Measurements from ENCODE around the gene INTS12. TPM values are rescaled to one million over a fixed set of nuclear protein-coding genes. Genes with fewer than 3 reads are reported as not detected.

The INTS12 gene
- total and polyA plus RNA-seq, 2 experiments from 2014 or later, result 16.5 to 24.6 TPM

GRCh38 chr4:105659190-105659589 is 49.3 kb downstream of the INTS12 start:
- no peak overlapping the region for H3K9ac ChIP-seq
- no peaks in the 10 kb centered on the region for H3F3A ChIP-seq (ENCODE audit: insufficient read depth)
- H2AFZ ChIP-seq, result no peak overlapping the region
- H3K27ac ChIP-seq, result no peak overlapping the region
- in situ Hi-C loops (cut with MboI), result no loop called here
- H3K79me2 ChIP-seq (ENCODE audit: insufficient read depth), result no peaks in the 10 kb centered on the region
- H3K9me2 ChIP-seq (ENCODE audit: insufficient read depth), result no peaks in the 10 kb centered on the region
- no peak overlapping the region for H3K4me3 ChIP-seq
- TF ChIP-seq EZH2phosphoT487 (IDR thresholded peaks at IDR 0.05; ENCODE audit: insufficient read depth, low read depth), result no peak
- no peak overlapping the region for H3K4me2 ChIP-seq (ENCODE audit: unreplicated experiment)
- no peaks in the 10 kb centered on the region for H3K9me3 ChIP-seq (ENCODE audit: low read depth)
- 46% methylated on average over 6 of the region's 6 CpGs for WGBS, 2 experiments (ENCODE audit: low coverage in 1 of 2, low lambda C conversion rate in 2 of 2, missing lambda C conversion rate in 2 of 2)
- no peaks in the 10 kb centered on the region for H3K27me3 ChIP-seq (replicated peaks; ENCODE audit: insufficient read depth)
- H3K36me3 ChIP-seq (ENCODE audit: low read depth), result no peaks in the 10 kb centered on the region
- H4K20me1 ChIP-seq (ENCODE audit: insufficient read depth), result no peaks in the 10 kb centered on the region
- no peaks in the 10 kb centered on the region for H3K4me1 ChIP-seq (ENCODE audit: insufficient read depth)
- DNase-seq, result no peak

DNA sequence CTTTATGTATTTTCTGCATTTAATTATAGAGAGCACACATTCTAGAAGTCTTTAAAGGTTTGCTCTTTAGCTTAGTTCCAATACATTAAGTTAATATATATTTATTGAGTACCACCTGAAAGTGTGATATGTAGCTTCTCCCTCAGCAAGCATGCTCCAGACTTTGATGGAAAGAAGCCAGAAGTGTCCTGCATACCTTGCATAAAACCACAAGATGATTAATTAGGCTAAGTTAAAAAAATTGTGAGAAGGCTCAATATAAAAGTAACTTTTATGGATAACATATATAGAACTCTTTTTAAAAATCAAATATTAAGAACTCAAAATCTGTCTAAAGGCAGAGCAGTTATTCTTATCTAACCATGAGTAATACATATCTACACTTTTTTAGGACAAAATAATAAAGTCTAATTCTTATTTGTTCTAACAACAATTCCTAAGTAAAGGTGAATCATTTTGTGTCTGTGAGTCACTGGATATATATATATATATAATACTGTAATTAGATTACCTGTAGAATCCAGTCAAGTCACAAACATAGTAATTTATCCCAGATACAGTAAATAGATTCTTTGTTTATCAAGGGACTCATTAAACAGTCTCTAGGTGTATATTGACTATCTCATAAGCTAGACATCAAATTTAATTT is 51.2 kb downstream of the INTS12 start:
- Histone ChIP-seq H4K20me1 (ENCODE audit: insufficient read depth) (no peaks in the 10 kb centered on the region), H2AFZ (no peak overlapping the region), H3F3A (ENCODE audit: insufficient read depth) (no peaks in the 10 kb centered on the region), H3K9me2 (ENCODE audit: insufficient read depth) (no peaks in the 10 kb centered on the region), H3K4me2 (ENCODE audit: unreplicated experiment) (no peak overlapping the region), H3K36me3 (ENCODE audit: low read depth) (no peaks in the 10 kb centered on the region), H3K4me3 (no peak overlapping the region), H3K9ac (no peak overlapping the region), H3K27ac (no peak overlapping the region), H3K9me3 (ENCODE audit: low read depth) (no peaks in the 10 kb centered on the region), H3K27me3 (replicated peaks; ENCODE audit: insufficient read depth) (no peaks in the 10 kb centered on the region), H3K4me1 (ENCODE audit: insufficient read depth) (no peaks in the 10 kb centered on the region), H3K79me2 (ENCODE audit: insufficient read depth) (no peaks in the 10 kb centered on the region)
- in situ Hi-C loops (cut with MboI), result no loop called here
- DNase-seq, result no peak
- no peak for TF ChIP-seq EZH2 (IDR thresholded peaks at IDR 0.05; ENCODE audit: insufficient read depth, poor library complexity, severe bottlenecking)
- TF ChIP-seq EZH2phosphoT487 (IDR thresholded peaks at IDR 0.05; ENCODE audit: insufficient read depth, low read depth), result no peak

- no peak for DNase-seq
- TF ChIP-seq EZH2 (IDR thresholded peaks at IDR 0.05; ENCODE audit: insufficient read depth, poor library complexity, severe bottlenecking) (no peak), EZH2phosphoT487 (IDR thresholded peaks at IDR 0.05; ENCODE audit: insufficient read depth, low read depth) (no peak)
- Histone ChIP-seq H3K36me3 (ENCODE audit: low read depth) (no peaks in the 10 kb centered on the region), H3K9me3 (ENCODE audit: low read depth) (no peaks in the 10 kb centered on the region), H3K27me3 (replicated peaks; ENCODE audit: insufficient read depth) (no peaks in the 10 kb centered on the region), H2AFZ (no peak overlapping the region), H3K9me2 (ENCODE audit: insufficient read depth) (no peaks in the 10 kb centered on the region), H3K4me2 (ENCODE audit: unreplicated experiment) (no peak overlapping the region), H3K4me1 (ENCODE audit: insufficient read depth) (no peaks in the 10 kb centered on the region), H3K79me2 (ENCODE audit: insufficient read depth) (no peaks in the 10 kb centered on the region), H3F3A (ENCODE audit: insufficient read depth) (no peaks in the 10 kb centered on the region), H4K20me1 (ENCODE audit: insufficient read depth) (no peaks in the 10 kb centered on the region), H3K4me3 (no peak overlapping the region), H3K27ac (no peak overlapping the region), H3K9ac (no peak overlapping the region)
- 32 to 33% methylated on average over 4 of the region's 4 CpGs for WGBS, 2 experiments (ENCODE audit: low coverage in 1 of 2, low lambda C conversion rate in 2 of 2, missing lambda C conversion rate in 2 of 2)
- in situ Hi-C loops (cut with MboI), result no loop called here
Measured at GRCh38 chr4:105652286-105652888, 56.1 kb downstream of the INTS12 start.

- TF ChIP-seq EZH2 (IDR thresholded peaks at IDR 0.05; ENCODE audit: insufficient read depth, poor library complexity, severe bottlenecking) (no peak), EZH2phosphoT487 (IDR thresholded peaks at IDR 0.05; ENCODE audit: insufficient read depth, low read depth) (no peak)
- Histone ChIP-seq H3K9me3 (ENCODE audit: low read depth) (no peaks in the 10 kb centered on the region), H3K27me3 (replicated peaks; ENCODE audit: insufficient read depth) (no peaks in the 10 kb centered on the region), H4K20me1 (ENCODE audit: insufficient read depth) (no peaks in the 10 kb centered on the region), H3K9ac (no peak overlapping the region), H3K79me2 (ENCODE audit: insufficient read depth) (no peaks in the 10 kb centered on the region), H3F3A (ENCODE audit: insufficient read depth) (no peaks in the 10 kb centered on the region), H3K36me3 (ENCODE audit: low read depth) (no peaks in the 10 kb centered on the region), H3K4me2 (ENCODE audit: unreplicated experiment) (no peak overlapping the region), H3K4me3 (no peak overlapping the region), H3K27ac (no peak overlapping the region), H3K4me1 (ENCODE audit: insufficient read depth) (no peaks in the 10 kb centered on the region), H3K9me2 (ENCODE audit: insufficient read depth) (no peaks in the 10 kb centered on the region), H2AFZ (no peak overlapping the region)
- DNase-seq, result no peak
- in situ Hi-C loops (cut with MboI), result no loop called here
Measured at GRCh38 chr4:105651884-105652283, 56.6 kb downstream of the INTS12 start.

- TF ChIP-seq EZH2 (IDR thresholded peaks at IDR 0.05; ENCODE audit: insufficient read depth, poor library complexity, severe bottlenecking), result no peak
- no peak for TF ChIP-seq EZH2phosphoT487 (IDR thresholded peaks at IDR 0.05; ENCODE audit: insufficient read depth, low read depth)
Measured at GRCh38 chr4:105650190-105650589, 58.3 kb downstream of the INTS12 start.

More at GRCh38 chr4:105650190-105650589, 58.3 kb downstream of the INTS12 start:
- H3K4me2 ChIP-seq (ENCODE audit: unreplicated experiment), result no peak overlapping the region
- H3F3A ChIP-seq (ENCODE audit: insufficient read depth), result no peaks in the 10 kb centered on the region
- no peaks in the 10 kb centered on the region for H3K27me3 ChIP-seq (replicated peaks; ENCODE audit: insufficient read depth)
- no peak overlapping the region for H2AFZ ChIP-seq
- H3K9me3 ChIP-seq (ENCODE audit: low read depth), result no peaks in the 10 kb centered on the region
- no peaks in the 10 kb centered on the region for H3K9me2 ChIP-seq (ENCODE audit: insufficient read depth)
- no peaks in the 10 kb centered on the region for H3K36me3 ChIP-seq (ENCODE audit: low read depth)
- no peak for DNase-seq
- no peaks in the 10 kb centered on the region for H4K20me1 ChIP-seq (ENCODE audit: insufficient read depth)
- no peaks in the 10 kb centered on the region for H3K79me2 ChIP-seq (ENCODE audit: insufficient read depth)
- no peak overlapping the region for H3K4me3 ChIP-seq
- H3K27ac ChIP-seq, result no peak overlapping the region
- in situ Hi-C loops (cut with MboI), result no loop called here
- WGBS, 2 experiments (ENCODE audit: low coverage in 1 of 2, low lambda C conversion rate in 2 of 2, missing lambda C conversion rate in 2 of 2), result 3 to 21% methylated on average over 1 of the region's 1 CpG
- no peak overlapping the region for H3K9ac ChIP-seq
- H3K4me1 ChIP-seq (ENCODE audit: insufficient read depth), result no peaks in the 10 kb centered on the region
